RWPE1 (cell line): Measurements from ENCODE around the gene HS3ST5.

Source experiments
- CTCF ChIA-PET: fragments of 350-600 bp; sonication (Branson Sonifier 250); formaldehyde crosslinking; extraction: SDS; loops from one replicate; lab custom pipeline; 2021; lab: Yijun Ruan, JAX
- POLR2A ChIA-PET: fragments of 400-600 bp; formaldehyde crosslinking; extraction: SDS; loops from one replicate; lab custom pipeline; 2020; ENCODE audit warnings: antibody characterized with exemption; ENCODE audit not compliant: low non-redundant PET; lab: Yijun Ruan, JAX
- DNase-seq: peaks from one replicate; pipeline ENCODE4 v3.0.0; 2012; ENCODE audit warnings: low spot score
- H3K27ac ChIP-seq: fragments of 450-650 bp; 2 replicates; pipeline ENCODE4 v1.5.1; 2017
- TF ChIP-seq, protein P1 (sequence below): fragments of 450-650 bp; conservative IDR thresholded peaks from 2 replicates; pipeline ENCODE4 v1.5.1; 2017; ENCODE audit warnings: low read depth, mild to moderate bottlenecking

Gene HS3ST5

DNA sequence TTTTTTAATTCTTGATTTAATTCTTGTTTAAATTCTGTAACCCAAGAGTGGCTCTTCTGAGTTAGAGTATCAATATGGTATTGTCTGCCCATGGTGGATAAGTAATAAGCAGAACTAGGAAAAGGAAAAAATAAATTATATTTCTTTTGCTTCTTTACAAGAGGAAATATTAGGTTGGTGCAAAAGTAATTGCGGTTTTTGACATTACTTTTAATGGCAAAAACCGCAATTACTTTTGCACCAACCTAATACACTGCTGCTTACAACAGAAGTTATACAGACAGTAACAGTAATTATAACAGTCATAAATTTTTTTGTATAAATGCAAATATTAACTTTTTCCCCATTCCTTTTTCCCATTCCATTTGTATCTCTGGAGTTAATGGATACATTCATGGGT is 65.6 kb downstream of the HS3ST5 start:
- no peak overlapping the region for H3K27ac ChIP-seq
- TF ChIP-seq, protein P1, sequence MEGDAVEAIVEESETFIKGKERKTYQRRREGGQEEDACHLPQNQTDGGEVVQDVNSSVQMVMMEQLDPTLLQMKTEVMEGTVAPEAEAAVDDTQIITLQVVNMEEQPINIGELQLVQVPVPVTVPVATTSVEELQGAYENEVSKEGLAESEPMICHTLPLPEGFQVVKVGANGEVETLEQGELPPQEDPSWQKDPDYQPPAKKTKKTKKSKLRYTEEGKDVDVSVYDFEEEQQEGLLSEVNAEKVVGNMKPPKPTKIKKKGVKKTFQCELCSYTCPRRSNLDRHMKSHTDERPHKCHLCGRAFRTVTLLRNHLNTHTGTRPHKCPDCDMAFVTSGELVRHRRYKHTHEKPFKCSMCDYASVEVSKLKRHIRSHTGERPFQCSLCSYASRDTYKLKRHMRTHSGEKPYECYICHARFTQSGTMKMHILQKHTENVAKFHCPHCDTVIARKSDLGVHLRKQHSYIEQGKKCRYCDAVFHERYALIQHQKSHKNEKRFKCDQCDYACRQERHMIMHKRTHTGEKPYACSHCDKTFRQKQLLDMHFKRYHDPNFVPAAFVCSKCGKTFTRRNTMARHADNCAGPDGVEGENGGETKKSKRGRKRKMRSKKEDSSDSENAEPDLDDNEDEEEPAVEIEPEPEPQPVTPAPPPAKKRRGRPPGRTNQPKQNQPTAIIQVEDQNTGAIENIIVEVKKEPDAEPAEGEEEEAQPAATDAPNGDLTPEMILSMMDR = no peak
- POLR2A ChIA-PET = no interaction called here
- DNase-seq = no peak
- CTCF ChIA-PET = no interaction called here

DNA sequence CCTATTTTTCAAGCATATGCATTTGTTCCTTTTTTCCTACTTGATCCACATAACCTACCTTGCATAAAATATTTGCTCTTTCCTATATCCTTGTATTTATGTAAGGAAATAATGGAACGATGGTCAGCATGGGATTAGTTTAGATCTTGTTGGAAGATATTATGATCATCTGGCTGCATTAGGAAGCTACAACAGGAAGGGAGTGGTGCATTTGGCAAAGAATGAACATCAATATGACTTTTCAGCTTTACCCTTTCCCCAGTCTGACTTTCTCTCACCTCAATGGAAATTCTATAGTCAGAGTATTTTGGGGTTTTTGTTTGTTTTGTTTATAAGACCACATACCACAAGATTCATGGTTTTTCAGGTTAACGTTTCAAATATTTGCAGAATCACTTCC is 66.0 kb downstream of the HS3ST5 start:
- POLR2A ChIA-PET = no interaction called here
- H3K27ac ChIP-seq = no peak overlapping the region
- TF ChIP-seq, protein P1 = no peak
- CTCF ChIA-PET = no interaction called here
- no peak for DNase-seq

DNA sequence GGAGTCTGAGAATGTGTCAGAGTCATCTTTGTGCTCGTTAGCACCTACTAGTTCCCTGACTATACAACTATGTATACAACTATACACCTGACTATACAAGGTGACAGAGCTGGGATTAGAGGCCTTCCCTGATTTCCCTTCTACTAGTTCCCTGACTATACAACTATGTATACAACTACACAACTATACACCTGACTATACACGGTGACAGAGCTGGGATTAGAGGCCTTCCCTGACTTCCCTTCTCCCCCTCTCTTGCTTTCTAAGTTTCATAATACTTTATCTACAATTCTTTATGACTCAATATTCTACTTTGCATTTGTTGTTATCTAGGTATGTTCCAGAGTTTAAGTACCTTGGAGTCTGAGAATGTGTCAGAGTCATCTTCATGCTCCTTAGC is 68.0 kb downstream of the HS3ST5 start:
- CTCF ChIA-PET = no interaction called here
- no peak for DNase-seq
- POLR2A ChIA-PET = no interaction called here
- no peak overlapping the region for H3K27ac ChIP-seq
- TF ChIP-seq, protein P1 = no peak

DNA sequence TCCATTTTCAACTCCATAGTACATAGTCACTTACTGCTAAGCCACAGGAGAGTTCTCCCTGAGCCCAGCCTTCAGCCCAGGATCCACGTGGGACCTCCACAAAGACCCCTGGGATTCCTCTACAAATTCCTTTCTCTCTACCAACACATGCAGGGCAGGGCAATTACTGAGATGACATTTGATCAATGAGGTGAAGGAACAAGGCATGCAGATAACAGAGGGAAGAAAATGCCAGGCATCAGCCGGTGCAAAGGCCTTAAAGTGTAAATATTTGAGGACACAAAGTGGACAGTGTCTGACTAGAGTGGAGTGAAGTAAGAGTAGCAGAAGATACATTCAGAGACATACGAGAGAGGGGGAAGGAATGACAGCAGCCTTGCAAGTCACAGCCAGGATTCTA is 70.2 kb downstream of the HS3ST5 start:
- ChIA-PET POLR2A (no interaction called here), CTCF (no interaction called here)
- no peak overlapping the region for H3K27ac ChIP-seq
- DNase-seq = no peak
- TF ChIP-seq, protein P1 = no peak

DNA sequence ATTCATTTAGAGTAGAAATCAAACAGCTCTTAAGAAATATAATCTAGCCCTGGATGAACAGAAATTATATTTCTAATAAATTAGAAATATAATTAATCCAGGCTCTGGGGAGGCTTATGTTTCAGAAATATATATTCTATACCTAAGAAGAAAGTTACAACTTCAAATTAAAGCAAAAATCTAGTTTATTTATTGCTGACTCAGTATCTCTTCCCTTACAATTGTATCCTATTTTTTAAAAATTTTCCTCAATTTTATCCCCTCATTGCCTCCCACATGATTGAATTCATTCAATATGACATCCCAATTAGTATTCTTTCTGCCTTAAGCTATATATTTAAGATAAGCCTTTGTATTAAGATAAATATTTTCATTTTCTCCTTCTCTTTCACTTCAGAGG is 71.4 kb downstream of the HS3ST5 start:
- no peak overlapping the region for H3K27ac ChIP-seq
- TF ChIP-seq, protein P1 = no peak
- no peak for DNase-seq
- ChIA-PET CTCF (no interaction called here), POLR2A (no interaction called here)

DNA sequence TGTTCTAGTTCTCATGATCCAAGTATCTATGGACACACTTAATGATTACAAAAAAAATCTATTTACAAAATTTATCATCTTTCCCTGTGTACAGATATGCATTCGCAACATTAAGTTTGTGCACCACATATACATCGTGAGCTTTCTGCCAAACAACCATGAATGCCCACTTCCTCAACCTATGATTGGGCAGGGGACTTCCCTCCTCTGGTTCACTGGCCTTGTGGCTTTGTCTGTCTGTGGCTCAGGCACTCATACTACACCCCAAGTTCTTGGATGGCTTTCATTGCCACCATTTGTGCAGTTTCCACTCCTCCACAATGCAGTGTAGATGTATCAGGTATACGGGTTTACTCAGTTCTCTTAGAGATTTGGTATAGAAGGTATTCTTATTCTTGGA is 74.9 kb downstream of the HS3ST5 start:
- CTCF ChIA-PET = no interaction called here
- DNase-seq = no peak

More for the DNA sequence above, 74.9 kb downstream of the HS3ST5 start:
- POLR2A ChIA-PET = no interaction called here
- no peak overlapping the region for H3K27ac ChIP-seq
- TF ChIP-seq, protein P1 = no peak
